Gastroesophageal sphincter (tissue), 3 donors: ENCODE measurements around the gene GMDS.

Experiments used
- CTCF ChIP-seq, 4 experiments: fragments of 200-600 bp in 2 of 4; fragments of 450-650 bp in 2 of 4; sonication (generic) in 1 of 4; IDR thresholded peaks; one replicate each; pipeline ENCODE4 v1.5.1; 2017 to 2019; ENCODE audit warnings: antibody characterized with exemption in 4 of 4, mild to moderate bottlenecking in 2 of 4, moderate library complexity in 2 of 4
- POLR2A ChIP-seq, 2 donors: fragments of 450-650 bp; IDR thresholded peaks; one replicate each; pipeline ENCODE4 v1.6.1; 2017; ENCODE audit warnings: antibody characterized with exemption in 2 of 2, mild to moderate bottlenecking in 2 of 2, moderate library complexity in 1 of 2

- TF ChIP-seq CTCF (IDR thresholded peaks at IDR 0.05) = no peak
- no peak for TF ChIP-seq POLR2A (IDR thresholded peaks at IDR 0.05)
Observed at GRCh38 chr6:2168480-2168879, 76.9 kb downstream of the GMDS start.
